GM18951 (cell line): ENCODE data around the gene KANTR.

Source experiments
- POLR2A ChIP-seq: IDR thresholded peaks from 4 replicates; pipeline ENCODE4 v1.6.1; 2011; ENCODE audit warnings: mild to moderate bottlenecking; ENCODE audit not compliant: insufficient read length, insufficient read depth; ENCODE audit errors: extremely low read depth
- in situ Hi-C: fragments of 300-500 bp; cut with MboI; formaldehyde crosslinking; loops from one replicate; pipeline ENCODE4 v1.12.0; 2022; ENCODE audit warnings: low sequenced_read_pairs, mixed read lengths, inconsistent platforms; ENCODE audit not compliant: unreplicated experiment

Gene KANTR

DNA sequence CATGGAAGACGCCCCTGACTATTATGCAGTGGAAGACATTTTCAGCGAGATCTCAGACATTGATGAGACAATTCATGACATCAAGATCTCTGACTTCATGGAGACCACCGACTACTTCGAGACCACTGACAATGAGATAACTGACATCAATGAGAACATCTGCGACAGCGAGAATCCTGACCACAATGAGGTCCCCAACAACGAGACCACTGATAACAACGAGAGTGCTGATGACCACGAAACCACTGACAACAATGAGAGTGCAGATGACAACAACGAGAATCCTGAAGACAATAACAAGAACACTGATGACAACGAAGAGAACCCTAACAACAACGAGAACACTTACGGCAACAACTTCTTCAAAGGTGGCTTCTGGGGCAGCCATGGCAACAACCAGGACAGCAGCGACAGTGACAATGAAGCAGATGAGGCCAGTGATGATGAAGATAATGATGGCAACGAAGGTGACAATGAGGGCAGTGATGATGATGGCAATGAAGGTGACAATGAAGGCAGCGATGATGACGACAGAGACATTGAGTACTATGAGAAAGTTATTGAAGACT lies 8.2 kb upstream of the KANTR start:
- TF ChIP-seq POLR2A, result no peak
- in situ Hi-C loops, result no loop called here

DNA sequence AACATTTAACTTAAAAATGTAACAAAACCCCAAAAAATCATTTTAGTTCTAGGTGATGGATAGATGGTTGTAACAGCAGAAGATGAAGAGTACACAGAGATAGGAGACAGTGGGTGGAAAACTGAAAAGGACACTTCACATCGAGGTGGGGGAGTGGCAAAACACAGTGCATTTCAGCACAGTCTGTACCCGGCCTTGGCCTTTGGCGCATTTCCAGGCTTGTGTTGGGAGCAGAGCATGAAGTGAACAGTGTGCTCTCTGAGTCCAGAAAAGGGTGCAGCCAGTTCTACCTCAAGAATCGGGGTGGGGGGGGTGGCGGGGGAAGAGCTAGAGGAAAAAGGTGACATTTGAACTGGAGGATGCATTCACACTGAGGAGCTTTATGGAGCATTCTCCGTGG lies 7.5 kb upstream of the KANTR start:
- in situ Hi-C loops, result no loop called here
- TF ChIP-seq POLR2A, result no peak

DNA sequence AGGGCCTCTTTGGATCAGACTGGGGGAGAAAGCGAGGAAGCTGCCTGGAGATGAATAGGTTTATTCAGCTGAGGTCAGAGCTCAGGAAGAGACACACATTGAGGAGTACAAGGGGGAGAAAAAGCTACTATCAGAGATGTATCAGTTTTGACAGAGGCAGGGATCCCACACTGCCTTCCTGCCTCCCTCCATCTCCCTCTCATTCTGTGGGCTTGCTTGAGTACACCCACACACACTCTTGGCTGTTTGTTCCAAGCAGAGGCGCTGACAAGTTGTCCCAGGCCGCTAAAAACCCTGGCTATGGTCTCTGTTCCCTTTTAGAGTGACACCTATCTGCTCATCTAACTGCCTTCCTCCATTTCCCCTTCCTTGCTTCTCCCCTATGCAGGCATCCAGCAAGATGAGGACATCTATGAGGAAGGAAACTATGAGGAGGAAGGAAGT lies 6.5 kb upstream of the KANTR start:
- in situ Hi-C loops, result no loop called here
- TF ChIP-seq POLR2A, result no peak

DNA sequence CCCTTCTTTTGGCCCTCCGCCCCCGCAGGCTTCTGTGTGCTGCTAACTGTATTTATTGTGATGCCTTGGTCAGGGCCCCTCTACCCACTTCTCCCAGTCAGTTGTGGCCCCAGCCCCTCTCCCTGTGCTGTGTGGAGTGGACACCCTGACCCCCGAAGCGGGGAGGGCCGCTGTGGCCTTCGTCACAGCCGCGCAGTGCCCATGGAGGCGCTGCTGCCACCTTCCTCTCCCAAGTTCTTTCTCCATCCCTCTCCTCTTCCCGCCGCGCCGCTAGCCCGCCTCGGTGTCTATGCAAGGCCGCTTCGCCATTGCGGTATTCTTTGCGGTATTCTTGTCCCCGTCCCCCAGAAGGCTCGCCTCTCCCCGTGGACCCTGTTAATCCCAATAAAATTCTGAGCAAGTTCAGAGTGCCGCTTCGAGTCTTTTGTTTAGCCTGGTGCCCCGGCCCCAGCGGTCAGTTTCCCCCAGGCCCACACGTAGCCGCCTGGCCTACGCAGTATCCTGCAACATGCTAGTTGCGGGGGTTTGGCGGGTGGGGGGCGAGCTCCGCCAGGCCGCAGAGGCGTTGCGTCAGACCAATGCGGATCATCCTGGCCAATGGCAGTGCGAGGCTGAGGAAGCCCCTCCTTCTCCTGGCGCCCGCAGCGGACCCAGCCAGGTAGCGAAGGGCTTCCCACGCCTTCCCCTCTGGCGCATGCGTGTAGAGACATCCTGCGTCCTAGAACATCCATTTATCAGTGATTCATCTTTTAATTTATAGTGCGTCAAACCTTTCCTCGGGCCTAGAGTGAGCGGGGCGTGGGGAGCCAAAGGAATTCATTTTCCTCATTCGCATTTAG lies 5.6 kb upstream of the KANTR start:
- in situ Hi-C loops, result no loop called here
- no peak for TF ChIP-seq POLR2A

DNA sequence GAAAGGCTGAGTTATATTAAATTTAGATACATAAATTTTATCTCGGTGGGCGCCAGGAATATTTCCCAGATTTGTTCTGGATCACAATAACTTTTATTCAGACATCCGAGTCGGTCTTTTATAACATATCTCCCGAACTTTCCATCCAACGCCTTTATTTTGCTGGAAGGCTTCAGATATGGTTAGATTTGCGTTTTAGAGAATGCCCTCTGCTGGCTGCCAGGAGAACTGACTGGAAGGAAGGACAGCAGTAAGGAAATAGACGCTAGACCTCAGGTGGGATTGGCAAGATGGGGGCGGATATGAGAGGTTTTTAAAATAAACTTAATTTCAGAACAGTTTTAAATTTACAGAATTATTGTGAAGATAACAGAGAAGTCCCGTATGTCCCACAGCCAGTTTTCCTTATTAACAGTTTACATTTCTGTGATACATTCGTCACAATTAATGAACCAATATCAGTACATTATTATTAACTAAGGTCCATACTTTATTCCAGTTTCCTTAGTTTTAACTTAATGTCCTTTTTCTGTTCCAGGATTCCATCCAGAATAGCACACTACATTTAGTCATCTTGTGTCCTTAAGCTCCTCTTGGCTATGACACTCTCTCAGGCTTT lies 4.6 kb upstream of the KANTR start:
- no peak for TF ChIP-seq POLR2A

DNA sequence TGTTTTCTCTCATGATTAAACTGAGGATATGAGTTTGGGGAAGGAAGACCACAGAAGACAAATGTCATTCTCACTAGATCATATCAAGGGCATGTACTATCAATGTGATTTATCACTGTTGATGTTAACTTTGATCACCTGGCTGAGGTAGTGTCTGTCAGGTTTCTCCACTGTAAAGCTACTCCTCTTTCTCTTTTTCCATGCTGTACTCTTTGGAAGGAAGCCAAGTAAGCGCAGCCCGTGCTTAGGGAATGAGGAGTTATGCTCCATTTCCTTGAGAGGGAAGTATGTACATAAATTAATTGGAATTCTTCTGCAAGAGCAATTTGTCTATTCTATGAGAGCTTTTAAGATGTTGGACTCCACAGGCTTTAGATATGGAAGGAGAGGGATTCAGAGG lies 4.0 kb upstream of the KANTR start:
- in situ Hi-C loops, result no loop called here
- no peak for TF ChIP-seq POLR2A

More for the DNA sequence above, 4.6 kb upstream of the KANTR start:
- in situ Hi-C loops, result no loop called here

DNA sequence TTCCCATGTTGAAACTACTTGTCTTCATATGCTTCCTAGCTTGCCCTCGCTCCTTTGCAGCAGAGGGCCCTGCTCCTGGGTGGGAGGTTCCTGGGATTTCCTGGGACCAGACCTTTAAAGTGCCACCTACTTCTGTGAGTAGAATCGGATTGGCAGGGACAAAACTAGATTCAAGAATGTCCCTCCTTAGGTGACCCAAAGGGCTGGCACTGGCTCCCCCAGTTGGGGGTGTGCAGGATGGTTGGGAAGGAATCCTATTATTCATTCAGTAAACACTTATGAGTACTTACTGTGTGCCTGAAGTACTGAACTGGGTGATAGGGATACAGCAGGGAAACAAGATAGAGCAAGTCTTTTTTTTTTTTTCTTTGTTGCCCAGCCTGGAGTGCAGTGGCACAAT lies 2.6 kb upstream of the KANTR start:
- TF ChIP-seq POLR2A, result no peak
- in situ Hi-C loops, result no loop called here

DNA sequence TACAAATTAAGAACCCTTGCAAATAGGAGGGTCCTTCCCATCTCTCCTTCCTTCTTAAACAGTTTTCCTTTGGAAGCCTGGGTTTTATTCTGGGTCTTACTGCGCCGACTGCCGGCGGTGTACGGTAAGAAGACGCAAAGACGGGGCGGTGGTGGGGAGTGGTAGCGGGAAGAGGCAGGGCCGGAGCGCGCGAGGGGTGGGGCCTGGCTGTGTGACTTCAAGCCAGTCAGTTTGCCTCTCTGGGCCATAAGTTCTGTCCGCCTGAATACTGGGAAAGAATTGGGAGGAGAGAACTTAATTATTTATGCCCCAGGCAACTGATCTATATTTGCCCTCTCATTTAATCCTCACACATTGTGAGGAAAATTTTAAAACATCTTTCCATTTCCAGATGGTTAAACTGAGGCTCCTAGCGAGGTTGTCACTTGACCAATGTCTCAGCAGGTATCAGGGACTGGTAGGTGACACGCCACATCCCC lies 726 bp upstream of the KANTR start:
- TF ChIP-seq POLR2A, result no peak
- in situ Hi-C loops, result no loop called here

DNA sequence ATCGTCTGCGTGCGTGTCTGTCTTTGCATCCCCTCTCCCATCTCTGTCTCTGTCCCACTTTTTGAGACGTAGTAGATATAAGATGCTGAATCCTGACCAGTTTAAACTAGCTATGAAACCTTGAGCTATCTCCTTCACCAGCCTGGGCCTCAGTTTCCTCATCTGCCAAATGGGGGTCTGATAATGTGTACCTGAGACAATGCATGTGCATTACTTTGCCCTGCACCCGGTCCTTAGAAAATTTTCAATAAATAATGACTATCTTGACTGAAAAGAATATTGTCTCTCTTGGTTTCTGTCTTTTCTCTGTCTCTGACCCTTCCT lies 602 bp downstream of the KANTR start:
- TF ChIP-seq POLR2A, result no peak
- in situ Hi-C loops, result no loop called here

DNA sequence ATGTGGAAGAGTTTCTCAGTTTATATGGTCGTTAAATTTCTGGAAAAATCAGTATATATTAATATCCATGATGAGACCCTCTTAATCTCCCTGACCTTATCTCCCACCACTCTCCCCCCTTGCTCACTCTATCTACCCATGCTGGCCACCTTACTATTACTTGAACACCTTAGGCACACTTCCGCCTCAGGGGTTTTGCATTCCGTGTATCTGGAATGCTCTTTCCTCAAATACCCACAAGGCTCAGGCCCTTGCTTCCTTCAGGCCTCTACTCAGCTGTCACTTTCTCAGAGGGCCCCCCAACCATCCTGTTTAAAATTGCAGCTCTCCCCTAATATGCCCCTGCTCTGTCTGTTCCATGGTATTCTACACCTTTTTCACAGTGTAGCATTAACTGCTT lies 1.9 kb downstream of the KANTR start:
- in situ Hi-C loops, result no loop called here
- no peak for TF ChIP-seq POLR2A

DNA sequence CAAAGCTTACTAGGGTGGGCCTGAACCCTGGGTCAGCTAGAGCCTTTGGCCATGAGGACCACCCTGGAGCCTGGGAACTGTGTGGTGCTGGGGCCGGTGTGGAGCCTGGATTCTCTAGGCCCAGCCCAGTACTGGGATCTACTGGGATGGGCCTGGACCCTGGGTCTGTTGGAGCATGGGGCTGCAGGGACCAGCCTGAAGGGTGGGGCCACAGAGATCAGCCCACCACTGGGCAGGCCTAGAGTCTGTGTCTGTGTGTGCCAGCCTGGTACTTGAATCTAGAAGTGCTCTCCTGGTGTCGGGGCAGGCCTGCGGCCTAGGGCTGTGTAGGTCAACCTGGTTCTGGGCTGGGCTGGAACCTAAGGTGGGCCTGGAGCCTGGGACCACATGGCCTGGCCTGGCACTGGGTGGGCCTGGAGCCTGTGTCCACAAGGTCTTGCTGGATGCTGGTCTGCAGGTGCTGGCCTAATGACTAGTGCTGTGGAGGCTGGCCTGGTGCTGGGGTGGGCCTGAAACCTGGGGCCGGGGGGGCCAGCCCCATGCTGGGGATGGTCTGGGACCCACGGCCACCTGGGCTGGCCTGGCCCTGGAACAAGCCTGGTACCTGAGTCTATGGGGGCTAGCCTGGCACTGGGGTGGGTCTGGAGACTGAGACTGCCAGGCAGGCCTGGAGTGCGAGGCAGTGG lies 21.1 kb downstream of the KANTR start:
- in situ Hi-C loops, result no loop called here
- no peak for TF ChIP-seq POLR2A

DNA sequence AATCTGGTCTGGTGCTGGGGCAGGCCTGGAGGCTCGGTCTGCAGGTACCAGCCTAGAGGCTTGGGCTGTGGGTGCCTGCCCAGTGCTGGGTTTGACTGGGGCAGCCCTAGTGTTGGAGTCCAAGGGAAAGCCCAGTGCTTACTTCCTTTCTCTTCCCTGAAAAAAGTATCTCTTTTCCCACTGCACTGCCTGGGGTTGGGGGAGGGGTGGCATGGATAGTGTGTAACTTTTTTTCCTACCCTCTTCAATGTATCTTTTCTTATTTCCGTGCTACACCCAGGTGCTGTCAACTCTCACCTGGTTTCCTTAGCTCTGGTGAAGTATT lies 21.6 kb downstream of the KANTR start:
- in situ Hi-C loops, result no loop called here
- no peak for TF ChIP-seq POLR2A

DNA sequence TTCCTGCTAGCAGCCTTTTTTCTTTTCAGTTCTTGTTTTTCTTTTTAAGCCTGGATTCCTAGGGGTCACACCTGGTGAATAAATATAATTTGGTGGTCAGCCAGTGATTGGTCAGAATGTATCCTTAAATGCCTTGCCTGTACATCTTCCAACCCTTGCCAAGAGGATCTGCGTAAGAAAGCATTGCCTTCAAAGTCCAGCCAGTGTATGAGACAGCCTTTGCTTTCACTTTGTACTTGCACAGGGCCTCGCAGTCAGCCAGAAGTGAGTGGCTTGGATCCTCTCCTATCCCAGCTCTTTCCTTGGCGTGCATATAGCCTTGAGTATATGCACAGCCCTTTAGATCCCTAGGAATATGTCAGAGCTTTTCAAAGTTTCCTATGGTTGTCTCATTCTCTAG lies 22.2 kb downstream of the KANTR start:
- in situ Hi-C loops, result no loop called here
- no peak for TF ChIP-seq POLR2A

DNA sequence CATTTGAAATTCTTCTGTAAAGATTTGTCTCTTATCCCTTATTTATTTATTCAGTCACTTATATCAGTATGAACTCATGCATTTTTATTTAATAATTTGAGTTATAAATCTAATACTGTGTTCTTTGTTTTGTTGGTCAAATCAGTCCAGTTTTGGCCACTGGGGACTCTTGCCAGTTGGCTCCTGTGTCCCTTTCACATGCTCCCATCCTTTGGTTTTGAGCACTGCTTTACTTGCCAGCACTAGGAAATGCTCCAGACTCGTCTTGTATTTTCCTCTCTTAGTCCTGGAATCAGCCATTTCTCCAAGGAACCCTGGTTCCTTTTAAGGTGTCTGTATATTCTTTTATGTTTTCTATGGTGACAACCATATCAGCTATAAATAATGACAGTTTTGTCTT lies 28.1 kb downstream of the KANTR start:
- in situ Hi-C loops, result no loop called here

DNA sequence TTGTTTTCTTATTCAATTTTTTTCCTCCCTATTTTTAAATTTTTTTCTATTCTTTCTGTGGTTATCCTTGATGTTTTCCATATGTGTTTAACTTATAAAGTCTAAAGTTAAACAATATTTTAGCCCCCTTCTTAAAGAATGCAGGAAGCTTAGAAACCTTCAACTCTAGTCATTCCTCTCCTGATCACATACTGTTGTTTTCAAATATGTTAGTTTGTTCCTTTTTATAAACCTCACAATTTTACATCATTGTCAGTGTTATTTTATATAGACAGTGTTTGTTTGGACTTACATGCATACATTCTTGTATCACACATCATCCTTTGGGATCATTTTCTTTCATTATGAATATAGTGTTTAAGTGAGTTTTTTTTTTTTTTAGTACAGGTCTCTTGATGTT lies 31.6 kb downstream of the KANTR start:
- TF ChIP-seq POLR2A, result no peak

More for the DNA sequence above, 28.1 kb downstream of the KANTR start:
- TF ChIP-seq POLR2A, result no peak

More for the DNA sequence above, 31.6 kb downstream of the KANTR start:
- in situ Hi-C loops, result no loop called here
